OCI-M2 (cell line): ENCODE results near the gene PPM1A.

Experiments used
- DNase-seq: peaks from one replicate; lab custom pipeline; 2025; ENCODE audit not compliant: unreplicated experiment; lab: John Stamatoyannopoulos, UW

Gene PPM1A

GRCh38 chr14:60226298-60226697, 22.7 kb upstream of the PPM1A start:
- no peak for DNase-seq

GRCh38 chr14:60227291-60227690, 21.7 kb upstream of the PPM1A start:
- no peak for DNase-seq

- no peak for DNase-seq
These were observed 19.4 kb upstream of the PPM1A start for GRCh38 chr14:60229614-60230013.

GRCh38 chr14:60232185-60232584, 16.8 kb upstream of the PPM1A start:
- no peak for DNase-seq

GRCh38 chr14:60233251-60233650, 15.8 kb upstream of the PPM1A start:
- no peak for DNase-seq

GRCh38 chr14:60233891-60234290, 15.1 kb upstream of the PPM1A start:
- no peak for DNase-seq

- DNase-seq: no peak
These were observed 13.6 kb upstream of the PPM1A start for GRCh38 chr14:60235440-60235839.

- DNase-seq: no peak
These were observed 10.1 kb upstream of the PPM1A start for GRCh38 chr14:60238955-60239354.

GRCh38 chr14:60240139-60240856, 8.7 kb upstream of the PPM1A start:
- no peak for DNase-seq

GRCh38 chr14:60241091-60241490, 7.9 kb upstream of the PPM1A start:
- DNase-seq: no peak

- DNase-seq: no peak
These were observed 6.6 kb upstream of the PPM1A start for GRCh38 chr14:60242429-60242828.

- no peak for DNase-seq
These were observed 3.4 kb upstream of the PPM1A start for GRCh38 chr14:60245380-60246177.

- peak; percentile 81 for DNase-seq
These were observed 876 bp upstream of the PPM1A start for GRCh38 chr14:60247994-60248696.

GRCh38 chr14:60249321-60250256, 568 bp downstream of the PPM1A start:
- no peak for DNase-seq

GRCh38 chr14:60250257-60251035, 1.4 kb downstream of the PPM1A start:
- no peak for DNase-seq

- no peak for DNase-seq
These were observed 2.9 kb downstream of the PPM1A start for GRCh38 chr14:60251877-60252276.

- no peak for DNase-seq
These were observed 3.6 kb downstream of the PPM1A start for GRCh38 chr14:60252630-60253029.

GRCh38 chr14:60253649-60254048, 4.6 kb downstream of the PPM1A start:
- no peak for DNase-seq

GRCh38 chr14:60254176-60254575, 5.2 kb downstream of the PPM1A start:
- DNase-seq: no peak

GRCh38 chr14:60257865-60258264, 8.8 kb downstream of the PPM1A start:
- no peak for DNase-seq
